HepG2 (cell line): ENCODE measurements around the gene TBC1D10A. TPM values are rescaled to one million over a fixed set of nuclear protein-coding genes. Genes with fewer than 3 reads are reported as not detected.

Experiments used
- ATAC-seq: fragments of 200-7000 bp; cut with Tn5 transposase; 3 replicates; pipeline ENCODE4 v1.9.1; 2020; ENCODE audit warnings: mild to moderate bottlenecking, moderate library complexity
- BruUV-seq: library from RNA; stranded (reverse); fragments of 400-500 nt; replicated peaks from 2 replicates; lab custom pipeline; 2021; lab: Mats Ljungman, UMichigan
- CTCF ChIA-PET: fragments of 300-600 bp; formaldehyde crosslinking; extraction: SDS; loops from one replicate; lab custom pipeline; 2021; ENCODE audit warnings: low total read pairs, inconsistent platforms, low intra/inter-chr PET ratio; lab: Yijun Ruan, JAX
- POLR2A ChIA-PET: fragments of 350-600 bp; sonication (Branson Sonifier 250); formaldehyde crosslinking; loops from one replicate; lab custom pipeline; 2020; ENCODE audit warnings: antibody characterized with exemption, inconsistent platforms; lab: Yijun Ruan, JAX
- DNase-seq: peaks from one replicate; pipeline ENCODE4 v3.0.0-alpha.2; 2015; ENCODE audit warnings: low spot score
- FAIRE-seq: peaks from 3 replicates; lab custom pipeline; 2011; peaks lifted over from hg19 to GRCh38; lab: Jason Lieb, UNC
- H2AFZ ChIP-seq: one replicate; pipeline ENCODE4 v1.6.1; 2011; ENCODE audit warnings: low read length, inconsistent platforms
- H3K27ac ChIP-seq: fragments of 300-600 bp; 3 replicates; pipeline ENCODE4 v1.8.0; 2011; ENCODE audit warnings: mixed run types, mild to moderate bottlenecking, mixed read lengths, low read length, inconsistent platforms; ENCODE audit not compliant: insufficient read depth; ENCODE audit errors: extremely low read length
- H3K27me3 ChIP-seq, 2 experiments: fragments of 200-600 bp in 1 of 2; 2 replicates in 1 of 2; 3 replicates in 1 of 2; pipeline versions ENCODE4 v1.6.0 to v1.8.0; 2011; ENCODE audit warnings: low read length in 2 of 2, mild to moderate bottlenecking in 2 of 2, moderate library complexity in 2 of 2, inconsistent platforms in 1 of 2; ENCODE audit not compliant: insufficient read depth in 2 of 2, control insufficient read depth in 1 of 2
- H3K36me3 ChIP-seq, 2 experiments: fragments of 200-600 bp in 1 of 2; replicated peaks in 1 of 2; 2 replicates in 1 of 2; 3 replicates in 1 of 2; pipeline versions ENCODE4 v1.5.1 to v1.8.0; 2011; ENCODE audit warnings: low read length in 2 of 2, inconsistent platforms in 1 of 2; ENCODE audit not compliant: insufficient read depth in 2 of 2, control insufficient read depth in 1 of 2
- H3K4me1 ChIP-seq: 2 replicates; pipeline ENCODE4 v1.5.1; 2012; ENCODE audit warnings: low read length, inconsistent platforms; ENCODE audit not compliant: insufficient read depth
- H3K4me2 ChIP-seq: 2 replicates; pipeline ENCODE4 v1.6.0; 2011; ENCODE audit warnings: low read depth, low read length, inconsistent platforms
- H3K4me3 ChIP-seq, 3 experiments: fragments of 200-600 bp in 1 of 3; sonication (generic), shearing (Covaris generic) in 1 of 3; replicated peaks in 1 of 3; 2 replicates each; pipeline ENCODE4 v1.5.1; 2011 to 2016; ENCODE audit warnings: low read length in 3 of 3, inconsistent platforms in 2 of 3, low read depth in 2 of 3, mild to moderate bottlenecking in 2 of 3, control low read depth in 1 of 3, mixed read lengths in 1 of 3; ENCODE audit not compliant: insufficient read depth in 1 of 3
- H3K79me2 ChIP-seq: one replicate; pipeline ENCODE4 v1.6.1; 2011; ENCODE audit warnings: low read length, inconsistent platforms; ENCODE audit not compliant: insufficient read depth
- H3K9ac ChIP-seq: 2 replicates; pipeline ENCODE4 v1.6.0; 2011; ENCODE audit warnings: mild to moderate bottlenecking, low read depth, low read length, inconsistent platforms; ENCODE audit not compliant: insufficient read depth
- H3K9me3 ChIP-seq: 2 replicates; pipeline ENCODE4 v1.5.1; 2012; ENCODE audit warnings: mild to moderate bottlenecking, low read length
- H4K20me1 ChIP-seq: 2 replicates; pipeline ENCODE4 v1.6.0; 2011; ENCODE audit warnings: inconsistent platforms, mild to moderate bottlenecking, low read length, moderate library complexity; ENCODE audit not compliant: insufficient read depth
- ATM ChIP-seq: fragments of 450-650 bp; IDR thresholded peaks from 2 replicates; pipeline ENCODE4 v1.7.1; 2017; ENCODE audit warnings: mild to moderate bottlenecking, borderline replicate concordance
- HMG20A ChIP-seq: IDR thresholded peaks from 2 replicates; pipeline ENCODE4 v1.6.1; 2016; ENCODE audit warnings: borderline replicate concordance
- ISX ChIP-seq: sonication (generic); formaldehyde crosslinking; conservative IDR thresholded peaks from 2 replicates; pipeline ENCODE4 v1.5.0; 2020; ENCODE audit warnings: missing genetic modification reagents
- KDM4B ChIP-seq: sonication (generic); formaldehyde crosslinking; IDR thresholded peaks from 2 replicates; pipeline ENCODE4 v1.4.0; 2020; ENCODE audit warnings: missing genetic modification reagents
- MTERF4 ChIP-seq: sonication (generic); formaldehyde crosslinking; IDR thresholded peaks from 2 replicates; pipeline ENCODE4 v1.8.0; 2023; ENCODE audit warnings: mild to moderate bottlenecking, missing genetic modification reagents
- NFYC ChIP-seq: IDR thresholded peaks from 2 replicates; pipeline ENCODE4 v1.6.1; 2016; ENCODE audit warnings: missing genetic modification reagents, missing compliant biosample characterization
- TMF1 ChIP-seq: sonication (generic); formaldehyde crosslinking; IDR thresholded peaks from 2 replicates; pipeline ENCODE4 v1.8.1; 2022; ENCODE audit warnings: low read depth, missing genetic modification reagents
- ZC3H13 ChIP-seq: sonication (generic); formaldehyde crosslinking; IDR thresholded peaks from 2 replicates; pipeline ENCODE4 v1.8.1; 2023; ENCODE audit warnings: mild to moderate bottlenecking, missing genetic modification reagents, moderate library complexity
- ZIK1 ChIP-seq: sonication (generic); formaldehyde crosslinking; IDR thresholded peaks from 2 replicates; pipeline ENCODE4 v1.5.0; 2020; ENCODE audit warnings: mild to moderate bottlenecking, low read depth, missing genetic modification reagents, borderline replicate concordance
- ZNF12 ChIP-seq: sonication (generic); formaldehyde crosslinking; IDR thresholded peaks from 2 replicates; pipeline ENCODE4 v1.5.0; 2020; ENCODE audit warnings: missing genetic modification reagents
- ZNF512 ChIP-seq: sonication (generic); formaldehyde crosslinking; IDR thresholded peaks from 2 replicates; pipeline ENCODE4 v1.4.0; 2020; ENCODE audit warnings: mild to moderate bottlenecking, missing genetic modification reagents
- ZNF709 ChIP-seq: sonication (generic); formaldehyde crosslinking; IDR thresholded peaks from 2 replicates; pipeline ENCODE4 v1.5.0; 2020; ENCODE audit warnings: mild to moderate bottlenecking, missing genetic modification reagents
- ZNF775 ChIP-seq: sonication (generic); formaldehyde crosslinking; IDR thresholded peaks from 2 replicates; pipeline ENCODE4 v1.4.0; 2020; ENCODE audit warnings: missing genetic modification reagents, mild to moderate bottlenecking, moderate library complexity, borderline replicate concordance
- ZNF878 ChIP-seq: sonication (generic); formaldehyde crosslinking; IDR thresholded peaks from 2 replicates; pipeline ENCODE4 v1.8.1; 2023; ENCODE audit warnings: mild to moderate bottlenecking, missing genetic modification reagents, moderate library complexity
- WGBS: methylation state at CpG from one replicate; pipeline ENCODE4 v1.1.6; 2017; ENCODE audit warnings: low lambda C conversion rate; 5-methylcytosine and 5-hydroxymethylcytosine counted together
- in situ Hi-C: cut with HindIII; loops from 2 replicates; pipeline ENCODE4 v1.10.0; 2017; ENCODE audit warnings: low pct_unique_long_range_greater_than_20kb; ENCODE audit not compliant: extremely low pct_ligation_motif_present
- intact Hi-C: fragments of 100-400 bp; cut with micrococcal nuclease; formaldehyde crosslinking; loops from one replicate; pipeline ENCODE4 v1.10.0; 2022; ENCODE audit not compliant: unreplicated experiment
- polyA plus RNA-seq, 8 experiments: library from polyadenylated mRNA; depleted of rRNA in 3 of 8; stranded (reverse) in 7 of 8; unstranded in 1 of 8; fragments of >200 nt; fragmentation: Illumina TruSeq in 4 of 8; extraction: Trizol in 4 of 8; gene quantifications; 2 replicates each; pipeline versions ENCODE4 v1.2.1 to v1.2.3, GENCODE V29; 2011 to 2016; ENCODE audit warnings: low read depth in 4 of 8, missing spikeins in 1 of 8, mixed read lengths in 1 of 8; ENCODE audit not compliant: insufficient read depth in 1 of 8
- total RNA-seq, 5 experiments: library from RNA; depleted of rRNA; stranded (reverse); fragments of >200 nt; fragmentation: Illumina TruSeq; extraction: Trizol; gene quantifications; 2 replicates each; pipeline ENCODE4 v1.2.3, GENCODE V29; 2016; ENCODE audit warnings: low read depth in 1 of 5
- TF ChIP-seq, protein P1 (sequence below): sonication (generic); formaldehyde crosslinking; IDR thresholded peaks from 2 replicates; pipeline ENCODE4 v1.9.0; 2021; ENCODE audit warnings: missing genetic modification reagents, borderline replicate concordance
- TF ChIP-seq, protein P2 (sequence below): fragments of 450-650 bp; IDR thresholded peaks from 2 replicates; pipeline ENCODE4 v1.6.1; 2017; ENCODE audit warnings: mild to moderate bottlenecking

TBC1D10A gene
- total and polyA plus RNA-seq, 2 of the 13 experiments (the other 11 are each of a cell fraction or from before 2014, with no cell fraction given) = 4.2 to 4.9 TPM

- FAIRE-seq = no peak
- POLR2A ChIA-PET = interaction anchor here (4.0 kb wide), 1 partner anchor 35 kb away, joined by 19 read pairs; the partner anchor contains the start of gene TBC1D10A
- in situ Hi-C loops = no loop called here
- no peak overlapping the region for H3K4me3 ChIP-seq
- H3K4me2 ChIP-seq = no peak overlapping the region
- H3K9me3 ChIP-seq = no peaks in the 10 kb centered on the region
- intact Hi-C loops = no loop called here
- no peak for DNase-seq
- no peaks in the 10 kb centered on the region for H4K20me1 ChIP-seq
- no peaks in the 10 kb centered on the region; a peak in 1 of 5 replicates for H3K27me3 ChIP-seq
- CTCF ChIA-PET = no interaction called here
- WGBS = 97% methylated on average over 13 of the region's 18 CpGs
- H3K79me2 ChIP-seq = no peaks in the 10 kb centered on the region
- no peak for ATAC-seq
- peaks cover 6 to 12% of the 10 kb centered on the region in 2 experiments; a peak in 2 of 5 replicates for H3K36me3 ChIP-seq
- peaks cover 29% of the 10 kb centered on the region for H3K4me1 ChIP-seq
- H2AFZ ChIP-seq = no peak overlapping the region
- no peak overlapping the region for H3K27ac ChIP-seq
- BruUV-seq = no TSS peak
- H3K9ac ChIP-seq = no peak overlapping the region
- TF ChIP-seq ZNF12 (CRISPR knock-in tag) = no peak
- TF ChIP-seq, protein P1, sequence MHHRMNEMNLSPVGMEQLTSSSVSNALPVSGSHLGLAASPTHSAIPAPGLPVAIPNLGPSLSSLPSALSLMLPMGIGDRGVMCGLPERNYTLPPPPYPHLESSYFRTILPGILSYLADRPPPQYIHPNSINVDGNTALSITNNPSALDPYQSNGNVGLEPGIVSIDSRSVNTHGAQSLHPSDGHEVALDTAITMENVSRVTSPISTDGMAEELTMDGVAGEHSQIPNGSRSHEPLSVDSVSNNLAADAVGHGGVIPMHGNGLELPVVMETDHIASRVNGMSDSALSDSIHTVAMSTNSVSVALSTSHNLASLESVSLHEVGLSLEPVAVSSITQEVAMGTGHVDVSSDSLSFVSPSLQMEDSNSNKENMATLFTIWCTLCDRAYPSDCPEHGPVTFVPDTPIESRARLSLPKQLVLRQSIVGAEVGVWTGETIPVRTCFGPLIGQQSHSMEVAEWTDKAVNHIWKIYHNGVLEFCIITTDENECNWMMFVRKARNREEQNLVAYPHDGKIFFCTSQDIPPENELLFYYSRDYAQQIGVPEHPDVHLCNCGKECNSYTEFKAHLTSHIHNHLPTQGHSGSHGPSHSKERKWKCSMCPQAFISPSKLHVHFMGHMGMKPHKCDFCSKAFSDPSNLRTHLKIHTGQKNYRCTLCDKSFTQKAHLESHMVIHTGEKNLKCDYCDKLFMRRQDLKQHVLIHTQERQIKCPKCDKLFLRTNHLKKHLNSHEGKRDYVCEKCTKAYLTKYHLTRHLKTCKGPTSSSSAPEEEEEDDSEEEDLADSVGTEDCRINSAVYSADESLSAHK (CRISPR knock-in tag) = no peak
- no peak for TF ChIP-seq KDM4B (CRISPR knock-in tag)
- no peak for TF ChIP-seq ZIK1 (CRISPR knock-in tag)
- no peak for TF ChIP-seq ATM
- no peak for TF ChIP-seq HMG20A (CRISPR knock-in tag)
- TF ChIP-seq ZNF709 (CRISPR knock-in tag) = no peak
- TF ChIP-seq ZNF775 (CRISPR knock-in tag) = no peak
- TF ChIP-seq ISX (CRISPR knock-in tag) = no peak
- TF ChIP-seq ZNF512 (CRISPR knock-in tag) = no peak
- TF ChIP-seq NFYC (CRISPR knock-in tag) = no peak
- TF ChIP-seq TMF1 = no peak
- TF ChIP-seq MTERF4 (CRISPR knock-in tag) = no peak
- TF ChIP-seq, protein P2, sequence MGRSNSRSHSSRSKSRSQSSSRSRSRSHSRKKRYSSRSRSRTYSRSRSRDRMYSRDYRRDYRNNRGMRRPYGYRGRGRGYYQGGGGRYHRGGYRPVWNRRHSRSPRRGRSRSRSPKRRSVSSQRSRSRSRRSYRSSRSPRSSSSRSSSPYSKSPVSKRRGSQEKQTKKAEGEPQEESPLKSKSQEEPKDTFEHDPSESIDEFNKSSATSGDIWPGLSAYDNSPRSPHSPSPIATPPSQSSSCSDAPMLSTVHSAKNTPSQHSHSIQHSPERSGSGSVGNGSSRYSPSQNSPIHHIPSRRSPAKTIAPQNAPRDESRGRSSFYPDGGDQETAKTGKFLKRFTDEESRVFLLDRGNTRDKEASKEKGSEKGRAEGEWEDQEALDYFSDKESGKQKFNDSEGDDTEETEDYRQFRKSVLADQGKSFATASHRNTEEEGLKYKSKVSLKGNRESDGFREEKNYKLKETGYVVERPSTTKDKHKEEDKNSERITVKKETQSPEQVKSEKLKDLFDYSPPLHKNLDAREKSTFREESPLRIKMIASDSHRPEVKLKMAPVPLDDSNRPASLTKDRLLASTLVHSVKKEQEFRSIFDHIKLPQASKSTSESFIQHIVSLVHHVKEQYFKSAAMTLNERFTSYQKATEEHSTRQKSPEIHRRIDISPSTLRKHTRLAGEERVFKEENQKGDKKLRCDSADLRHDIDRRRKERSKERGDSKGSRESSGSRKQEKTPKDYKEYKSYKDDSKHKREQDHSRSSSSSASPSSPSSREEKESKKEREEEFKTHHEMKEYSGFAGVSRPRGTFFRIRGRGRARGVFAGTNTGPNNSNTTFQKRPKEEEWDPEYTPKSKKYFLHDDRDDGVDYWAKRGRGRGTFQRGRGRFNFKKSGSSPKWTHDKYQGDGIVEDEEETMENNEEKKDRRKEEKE = no peak
- no peak for TF ChIP-seq ZC3H13 (CRISPR knock-in tag)
- no peak for TF ChIP-seq ZNF878 (CRISPR knock-in tag)
Observed at GRCh38 chr22:30292069-30292970, 34.4 kb downstream of the TBC1D10A start.
